ENCODE data around the gene EEF2. TPM values are rescaled to one million over a fixed set of nuclear protein-coding genes. Genes with fewer than 3 reads are reported as not detected.

Gene EEF2
- polyA plus RNA-seq, 4 donors = 962 to 2,089 (median 1,615) TPM

DNA sequence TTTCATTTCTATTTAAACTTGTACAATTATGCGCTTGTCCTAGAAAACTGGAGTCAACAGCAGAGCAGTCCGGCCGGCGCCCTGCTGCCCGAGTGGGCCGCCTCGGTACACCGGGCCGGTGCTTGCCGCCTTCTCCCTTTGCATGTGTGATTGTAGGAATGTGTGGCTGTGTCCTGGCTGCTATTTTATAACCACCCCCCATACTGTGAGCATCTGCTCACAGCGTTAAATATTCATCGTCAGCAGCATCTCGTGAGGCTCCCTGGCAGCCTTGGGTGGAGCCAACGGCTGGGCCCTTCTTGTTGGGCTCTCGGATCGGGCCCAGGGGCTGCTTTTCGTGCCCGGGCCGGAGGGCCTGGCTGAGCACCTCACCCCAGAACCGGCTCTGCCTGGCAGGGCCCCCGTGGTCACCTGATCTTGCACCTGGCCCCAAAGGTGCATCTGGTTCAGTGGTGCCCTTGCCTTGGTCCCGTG, 32.9 kb upstream of the EEF2 start:
- no peak overlapping the region for H3K4me3 ChIP-seq (ENCODE audit: low read depth in 1 of 3, low read length in 3 of 3)
- FAIRE-seq (no peak), DNase-seq (no peak)
- H3K36me3 ChIP-seq (ENCODE audit: control insufficient read depth in 3 of 3, insufficient read depth in 2 of 3, low read depth in 1 of 3, low read length in 3 of 3) = peaks cover 0 to 89% (median 4%) of the 10 kb centered on the region in 3 donors
- H3K27me3 ChIP-seq (ENCODE audit: control insufficient read depth in 3 of 3, insufficient read depth in 3 of 3, low read length in 3 of 3) = no peaks in the 10 kb centered on the region
- WGBS, 3 donors = 85 to 90% (median 87%) methylated on average over 22 of the region's 22 CpGs
- no peak overlapping the region for H3K27ac ChIP-seq (ENCODE audit: low read depth in 1 of 3, low read length in 2 of 3)
- peaks cover 0 to 14% (median 2%) of the 10 kb centered on the region in 3 donors for H3K4me1 ChIP-seq (ENCODE audit: control insufficient read depth in 3 of 3, insufficient read depth in 2 of 3, low read depth in 1 of 3, low read length in 2 of 3)
- H3K9me3 ChIP-seq (ENCODE audit: control insufficient read depth in 2 of 2, insufficient read depth in 1 of 2, low read depth in 1 of 2, low read length in 1 of 2) = no peaks in the 10 kb centered on the region

DNA sequence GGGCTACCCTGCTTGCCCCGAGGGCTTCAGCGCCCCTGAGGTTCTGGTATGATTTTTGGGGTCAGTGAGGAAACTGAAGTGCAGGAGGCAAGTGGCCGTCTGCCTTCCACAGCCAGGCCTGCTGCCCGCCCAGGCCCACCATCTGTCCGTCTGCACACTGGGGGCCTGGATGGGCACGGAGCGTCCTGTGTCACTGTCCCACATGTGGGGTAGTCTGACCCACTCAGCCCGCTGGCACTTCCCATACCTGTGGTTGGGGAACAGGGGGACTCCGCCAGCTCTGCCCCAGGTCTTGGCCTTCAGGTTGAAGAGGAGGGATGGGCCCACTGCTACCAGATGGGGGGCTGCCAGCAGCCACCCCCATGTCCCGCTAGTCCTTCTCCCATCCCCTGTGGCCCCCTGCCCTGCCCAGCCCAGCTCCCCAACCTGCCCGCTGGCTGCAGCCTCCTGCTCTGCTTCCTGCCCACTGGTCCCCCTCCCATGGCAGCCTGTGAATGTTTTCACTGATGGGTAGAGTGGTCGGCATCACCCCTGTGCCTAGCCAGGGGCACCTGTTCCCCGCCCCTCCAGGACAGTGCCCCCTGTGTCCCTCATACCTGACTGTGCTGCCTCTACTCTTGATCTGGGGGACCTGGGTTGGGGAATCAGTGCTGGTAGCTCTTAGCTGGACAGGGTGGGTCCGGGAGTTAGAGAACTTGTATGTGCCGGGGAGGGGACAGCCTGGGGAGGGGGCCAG, 31.8 kb upstream of the EEF2 start:
- Histone ChIP-seq H3K36me3 (ENCODE audit: control insufficient read depth in 3 of 3, insufficient read depth in 2 of 3, low read depth in 1 of 3, low read length in 3 of 3) (peaks cover 3 to 93% (median 4%) of the 10 kb centered on the region in 3 donors), H3K4me1 (ENCODE audit: control insufficient read depth in 3 of 3, insufficient read depth in 2 of 3, low read depth in 1 of 3, low read length in 2 of 3) (peaks cover 0 to 22% (median 2%) of the 10 kb centered on the region in 3 donors), H3K9me3 (ENCODE audit: control insufficient read depth in 2 of 2, insufficient read depth in 1 of 2, low read depth in 1 of 2, low read length in 1 of 2) (no peaks in the 10 kb centered on the region), H3K27ac (ENCODE audit: low read depth in 1 of 3, low read length in 2 of 3) (no peak overlapping the region), H3K4me3 (ENCODE audit: low read depth in 1 of 3, low read length in 3 of 3) (no peak overlapping the region), H3K27me3 (ENCODE audit: control insufficient read depth in 3 of 3, insufficient read depth in 3 of 3, low read length in 3 of 3) (no peaks in the 10 kb centered on the region)
- no peak for DNase-seq
- no peak for FAIRE-seq
- 95 to 97% (median 96%) methylated on average over 14 to 15 of the region's 15 CpGs for WGBS, 3 donors

DNA sequence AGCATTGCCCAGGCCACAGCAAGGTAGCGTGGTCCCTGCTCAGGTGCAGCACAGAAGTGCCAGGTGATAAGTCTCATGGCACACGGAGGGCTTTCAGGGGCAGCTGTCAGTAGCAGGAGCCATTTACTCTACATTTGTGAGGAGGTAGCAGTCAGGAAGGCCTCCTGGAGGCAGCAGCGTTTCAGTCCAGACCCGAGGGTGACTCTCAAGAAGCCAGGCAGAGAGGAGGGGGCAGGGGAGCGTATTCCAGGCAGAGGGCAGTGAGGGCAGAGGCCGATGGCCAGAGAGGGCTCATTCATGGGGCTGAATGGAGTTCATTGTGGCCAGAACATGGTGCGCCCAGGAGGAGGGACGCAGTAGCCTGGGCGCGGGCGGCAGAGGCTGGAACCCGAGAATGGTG, 31.2 kb upstream of the EEF2 start:
- DNase-seq (no peak), FAIRE-seq (no peak)
- Histone ChIP-seq H3K36me3 (ENCODE audit: control insufficient read depth in 3 of 3, insufficient read depth in 2 of 3, low read depth in 1 of 3, low read length in 3 of 3) (peaks cover 3 to 92% (median 4%) of the 10 kb centered on the region in 3 donors), H3K4me1 (ENCODE audit: control insufficient read depth in 3 of 3, insufficient read depth in 2 of 3, low read depth in 1 of 3, low read length in 2 of 3) (peaks cover 0 to 25% (median 2%) of the 10 kb centered on the region in 3 donors), H3K27ac (ENCODE audit: low read depth in 1 of 3, low read length in 2 of 3) (no peak overlapping the region), H3K9me3 (ENCODE audit: control insufficient read depth in 2 of 2, insufficient read depth in 1 of 2, low read depth in 1 of 2, low read length in 1 of 2) (no peaks in the 10 kb centered on the region), H3K4me3 (ENCODE audit: low read depth in 1 of 3, low read length in 3 of 3) (no peak overlapping the region), H3K27me3 (ENCODE audit: control insufficient read depth in 3 of 3, insufficient read depth in 3 of 3, low read length in 3 of 3) (no peaks in the 10 kb centered on the region)
- 82 to 89% (median 88%) methylated on average over 9 to 12 of the region's 12 CpGs for WGBS, 3 donors

DNA sequence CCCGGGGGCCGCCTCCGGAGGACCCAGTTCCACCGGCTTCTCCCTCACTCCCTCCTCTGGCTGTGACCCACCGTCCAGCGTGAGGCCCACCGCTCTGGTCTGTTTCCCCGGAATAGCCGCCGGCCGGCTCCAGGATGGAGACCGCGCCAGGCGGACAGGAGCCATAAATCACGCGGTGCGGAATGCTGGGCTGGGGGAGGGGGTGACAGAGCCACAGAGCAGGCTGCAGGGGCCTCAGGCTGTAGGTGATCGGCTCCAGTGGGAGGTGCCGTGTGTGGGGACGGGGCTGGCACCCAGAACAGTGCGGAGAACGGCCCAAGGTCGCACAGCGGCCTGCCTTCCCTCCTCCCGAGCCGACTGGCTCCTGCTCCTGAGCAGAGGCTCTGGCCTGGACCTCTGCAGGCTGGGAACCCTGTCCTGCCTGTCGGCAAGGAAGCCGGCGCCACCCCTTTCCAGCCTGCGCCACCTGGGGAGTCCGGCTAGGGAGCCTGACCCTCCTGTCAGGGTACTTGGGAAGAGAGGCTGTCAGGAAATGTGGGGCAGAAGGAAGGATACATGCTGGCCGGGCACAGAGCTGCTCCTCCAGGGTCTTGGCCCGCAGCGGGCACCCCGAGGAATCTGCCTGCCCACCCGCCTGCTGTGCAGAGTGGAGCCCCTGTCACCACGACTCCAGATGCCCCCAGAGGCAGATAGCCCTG, 30.6 kb upstream of the EEF2 start:
- DNase-seq (peak in 1 of 2 donors; percentile 60), FAIRE-seq (no peak)
- Histone ChIP-seq H3K4me1 (ENCODE audit: control insufficient read depth in 3 of 3, insufficient read depth in 2 of 3, low read depth in 1 of 3, low read length in 2 of 3) (peaks cover 0 to 31% (median 2%) of the 10 kb centered on the region in 3 donors), H3K27ac (ENCODE audit: low read depth in 1 of 3, low read length in 2 of 3) (peak overlapping the region in 1 of 3 donors; percentile 5), H3K36me3 (ENCODE audit: control insufficient read depth in 3 of 3, insufficient read depth in 2 of 3, low read depth in 1 of 3, low read length in 3 of 3) (peaks cover 3 to 94% (median 4%) of the 10 kb centered on the region in 3 donors), H3K4me3 (ENCODE audit: low read depth in 1 of 3, low read length in 3 of 3) (no peak overlapping the region), H3K27me3 (ENCODE audit: control insufficient read depth in 3 of 3, insufficient read depth in 3 of 3, low read length in 3 of 3) (no peaks in the 10 kb centered on the region), H3K9me3 (ENCODE audit: control insufficient read depth in 2 of 2, insufficient read depth in 1 of 2, low read depth in 1 of 2, low read length in 1 of 2) (no peaks in the 10 kb centered on the region)
- WGBS, 3 donors = 64 to 87% (median 80%) methylated on average over 28 to 37 of the region's 37 CpGs

DNA sequence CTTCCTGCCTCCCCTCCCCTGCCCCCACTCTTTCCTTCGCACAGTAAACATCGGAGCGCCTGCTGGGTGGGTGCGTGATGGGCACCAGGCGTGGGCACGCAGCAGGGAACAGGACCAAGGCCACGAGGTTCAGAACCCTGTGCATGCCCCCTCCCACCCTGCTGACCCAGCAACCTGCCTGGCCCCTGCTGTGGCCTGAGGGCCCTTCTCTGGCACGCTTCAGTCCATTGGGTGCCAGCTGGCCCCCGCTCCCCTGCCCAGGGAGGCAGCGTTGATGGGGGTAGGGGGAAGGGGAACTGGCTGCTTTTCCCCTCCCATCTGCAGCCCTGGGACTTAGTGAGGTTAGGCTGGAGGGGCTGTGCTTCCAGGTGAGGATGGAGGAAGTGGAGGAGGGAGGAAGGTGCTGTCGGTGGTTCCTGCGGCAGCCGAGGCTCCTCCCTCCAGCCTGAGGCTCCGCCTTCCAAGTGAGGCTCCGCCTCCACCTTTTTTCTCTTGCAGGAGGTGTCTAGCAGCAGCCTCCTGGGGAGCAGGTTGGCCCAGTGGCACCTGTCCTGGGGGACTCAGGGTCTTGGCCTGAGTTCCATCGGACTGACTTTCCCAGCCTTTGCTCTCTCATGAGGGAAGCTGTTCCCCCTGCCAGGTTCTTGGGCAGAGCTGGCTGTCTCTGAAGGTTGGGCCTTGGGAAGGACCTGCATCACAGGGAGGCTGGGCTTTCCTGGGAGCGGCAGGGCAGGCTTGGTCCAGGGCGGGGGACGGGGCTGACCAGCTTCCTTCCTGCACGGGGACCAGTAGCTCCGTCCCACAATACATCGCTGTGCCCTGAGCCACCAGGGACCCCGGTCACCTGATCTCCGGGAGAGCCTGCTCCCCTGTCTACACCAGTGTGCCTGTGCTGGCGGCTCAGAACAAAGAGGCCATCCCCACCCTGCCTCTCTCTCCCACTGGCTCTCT, 29.6 kb upstream of the EEF2 start:
- Histone ChIP-seq H3K4me3 (ENCODE audit: low read depth in 1 of 3, low read length in 3 of 3) (no peak overlapping the region), H3K36me3 (ENCODE audit: control insufficient read depth in 3 of 3, insufficient read depth in 2 of 3, low read depth in 1 of 3, low read length in 3 of 3) (peaks cover 3 to 95% (median 4%) of the 10 kb centered on the region in 3 donors), H3K27me3 (ENCODE audit: control insufficient read depth in 3 of 3, insufficient read depth in 3 of 3, low read length in 3 of 3) (no peaks in the 10 kb centered on the region), H3K4me1 (ENCODE audit: control insufficient read depth in 3 of 3, insufficient read depth in 2 of 3, low read depth in 1 of 3, low read length in 2 of 3) (peaks cover 0 to 38% (median 2%) of the 10 kb centered on the region in 3 donors), H3K27ac (ENCODE audit: low read depth in 1 of 3, low read length in 2 of 3) (peak overlapping the region in 1 of 3 donors; percentile 5), H3K9me3 (ENCODE audit: control insufficient read depth in 2 of 2, insufficient read depth in 1 of 2, low read depth in 1 of 2, low read length in 1 of 2) (no peaks in the 10 kb centered on the region)
- DNase-seq (no peak), FAIRE-seq (no peak)
- 69 to 85% (median 84%) methylated on average over 19 to 25 of the region's 25 CpGs for WGBS, 3 donors

DNA sequence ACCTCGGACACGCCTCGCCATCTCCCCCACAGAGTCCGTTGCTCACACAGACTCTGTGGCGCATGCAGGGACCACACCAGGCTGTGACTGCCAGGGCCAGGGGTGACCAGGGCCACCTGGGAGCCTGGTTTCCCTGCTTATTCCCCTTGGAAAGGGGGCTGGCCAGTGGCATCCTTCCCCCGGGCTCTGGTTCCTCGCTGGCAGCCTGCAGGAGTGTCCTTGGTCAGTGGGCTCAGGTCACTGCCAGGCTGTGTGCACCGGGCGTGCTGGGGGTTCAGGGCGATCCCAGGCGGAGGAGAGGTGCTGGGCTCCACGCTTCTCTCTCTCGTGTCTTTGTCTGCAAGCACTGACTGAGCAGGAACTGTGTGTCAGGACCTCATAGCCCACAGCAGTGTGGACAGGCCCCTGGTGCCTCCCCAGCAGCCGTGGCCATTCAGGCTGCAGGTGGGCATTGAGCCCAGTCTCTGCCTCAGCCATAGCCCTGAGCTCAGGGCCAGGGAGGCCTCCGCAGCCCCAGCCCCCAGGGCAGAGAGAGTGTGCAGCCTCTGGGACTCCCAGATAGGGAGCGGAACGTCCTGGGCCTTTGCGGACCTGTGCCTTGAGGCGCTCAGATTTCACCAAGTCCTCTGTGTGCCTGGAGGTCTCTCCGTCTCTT, 28.8 kb upstream of the EEF2 start:
- DNase-seq (no peak), FAIRE-seq (no peak)
- WGBS, 3 donors = 92 to 96% (median 92%) methylated on average over 20 of the region's 20 CpGs
- Histone ChIP-seq H3K4me3 (ENCODE audit: low read depth in 1 of 3, low read length in 3 of 3) (no peak overlapping the region), H3K4me1 (ENCODE audit: control insufficient read depth in 3 of 3, insufficient read depth in 2 of 3, low read depth in 1 of 3, low read length in 2 of 3) (peaks cover 0 to 46% (median 4%) of the 10 kb centered on the region in 3 donors), H3K36me3 (ENCODE audit: control insufficient read depth in 3 of 3, insufficient read depth in 2 of 3, low read depth in 1 of 3, low read length in 3 of 3) (peaks cover 3 to 96% (median 4%) of the 10 kb centered on the region in 3 donors), H3K27ac (ENCODE audit: low read depth in 1 of 3, low read length in 2 of 3) (no peak overlapping the region), H3K9me3 (ENCODE audit: control insufficient read depth in 2 of 2, insufficient read depth in 1 of 2, low read depth in 1 of 2, low read length in 1 of 2) (no peaks in the 10 kb centered on the region), H3K27me3 (ENCODE audit: control insufficient read depth in 3 of 3, insufficient read depth in 3 of 3, low read length in 3 of 3) (no peaks in the 10 kb centered on the region)

DNA sequence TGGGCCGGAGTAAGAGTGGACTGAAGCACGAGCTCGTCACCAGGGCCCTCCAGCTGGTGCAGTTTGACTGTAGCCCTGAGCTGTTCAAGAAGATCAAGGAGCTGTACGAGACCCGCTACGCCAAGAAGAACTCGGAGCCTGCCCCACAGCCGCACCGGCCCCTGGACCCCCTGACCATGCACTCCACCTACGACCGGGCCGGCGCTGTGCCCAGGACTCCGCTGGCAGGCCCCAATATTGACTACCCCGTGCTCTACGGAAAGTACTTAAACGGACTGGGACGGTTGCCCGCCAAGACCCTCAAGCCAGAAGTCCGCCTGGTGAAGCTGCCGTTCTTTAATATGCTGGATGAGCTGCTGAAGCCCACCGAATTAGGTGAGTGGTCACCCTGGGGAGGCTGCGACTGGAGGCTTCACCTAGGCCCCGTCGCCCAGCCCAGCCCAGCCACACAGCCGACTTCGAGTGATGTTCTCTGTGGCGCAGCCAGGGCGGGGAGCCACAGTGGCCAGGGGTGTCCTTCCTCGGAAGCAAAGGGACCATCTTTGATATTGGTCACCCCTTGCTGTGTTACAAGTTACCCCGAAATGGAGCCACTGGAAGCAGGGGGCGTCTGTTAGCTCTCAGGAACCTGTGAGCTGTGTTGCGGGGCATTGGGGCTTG, 27.8 kb upstream of the EEF2 start:
- DNase-seq = no peak
- WGBS, 3 donors = 95 to 97% (median 97%) methylated on average over 33 of the region's 33 CpGs

More for the DNA sequence above, 27.8 kb upstream of the EEF2 start:
- Histone ChIP-seq H3K36me3 (ENCODE audit: control insufficient read depth in 3 of 3, insufficient read depth in 2 of 3, low read depth in 1 of 3, low read length in 3 of 3) (peaks cover 3 to 88% (median 4%) of the 10 kb centered on the region in 3 donors), H3K9me3 (ENCODE audit: control insufficient read depth in 2 of 2, insufficient read depth in 1 of 2, low read depth in 1 of 2, low read length in 1 of 2) (no peaks in the 10 kb centered on the region), H3K4me1 (ENCODE audit: control insufficient read depth in 3 of 3, insufficient read depth in 2 of 3, low read depth in 1 of 3, low read length in 2 of 3) (peaks cover 5 to 54% (median 11%) of the 10 kb centered on the region in 3 donors), H3K4me3 (ENCODE audit: low read depth in 1 of 3, low read length in 3 of 3) (no peak overlapping the region), H3K27me3 (ENCODE audit: control insufficient read depth in 3 of 3, insufficient read depth in 3 of 3, low read length in 3 of 3) (no peaks in the 10 kb centered on the region), H3K27ac (ENCODE audit: low read depth in 1 of 3, low read length in 2 of 3) (no peak overlapping the region)
- FAIRE-seq = no peak

All from small intestine (tissue), 7 donors.